ENCODE data around the gene QSOX2. TPM values are rescaled to one million over a fixed set of nuclear protein-coding genes. Genes with fewer than 3 reads are reported as not detected.
"Not testable (repeated sequence)": the region's sequence is repeated elsewhere in the genome, so short reads cannot be mapped to it uniquely, and the experiment has no call there.

The QSOX2 gene
- total RNA-seq, 1 donor from 2014 or later, result 7.8 TPM

DNA sequence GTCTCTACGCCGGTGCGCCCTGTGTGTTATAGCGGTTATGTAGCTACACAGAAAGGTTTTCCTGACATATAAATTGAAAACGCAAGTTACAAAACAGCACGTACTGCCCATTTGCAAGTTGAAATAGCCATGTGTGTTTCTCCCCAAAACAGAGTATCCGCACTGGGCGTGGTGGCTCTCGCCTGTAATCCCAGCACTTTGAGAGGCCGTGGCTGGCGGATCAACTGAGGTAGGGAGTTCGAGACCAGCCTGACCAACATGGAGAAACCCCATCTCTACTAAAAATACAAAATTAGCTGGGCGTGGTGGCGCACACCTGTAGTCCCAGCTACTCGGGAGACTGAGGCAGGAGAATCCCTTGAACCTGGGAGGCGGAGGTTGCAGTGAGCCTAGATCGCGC is 21.0 kb upstream of the QSOX2 start:
- not testable (repeated sequence) for DNase-seq

GRCh38 chr9:136265561-136266355 is 20.1 kb upstream of the QSOX2 start:
- DNase-seq, result no peak

- DNase-seq, result no peak
These were observed 19.1 kb upstream of the QSOX2 start for GRCh38 chr9:136264441-136265405.

GRCh38 chr9:136264031-136264430 is 18.4 kb upstream of the QSOX2 start:
- DNase-seq, result no peak

GRCh38 chr9:136262671-136263178 is 17.1 kb upstream of the QSOX2 start:
- no peak for DNase-seq

DNA sequence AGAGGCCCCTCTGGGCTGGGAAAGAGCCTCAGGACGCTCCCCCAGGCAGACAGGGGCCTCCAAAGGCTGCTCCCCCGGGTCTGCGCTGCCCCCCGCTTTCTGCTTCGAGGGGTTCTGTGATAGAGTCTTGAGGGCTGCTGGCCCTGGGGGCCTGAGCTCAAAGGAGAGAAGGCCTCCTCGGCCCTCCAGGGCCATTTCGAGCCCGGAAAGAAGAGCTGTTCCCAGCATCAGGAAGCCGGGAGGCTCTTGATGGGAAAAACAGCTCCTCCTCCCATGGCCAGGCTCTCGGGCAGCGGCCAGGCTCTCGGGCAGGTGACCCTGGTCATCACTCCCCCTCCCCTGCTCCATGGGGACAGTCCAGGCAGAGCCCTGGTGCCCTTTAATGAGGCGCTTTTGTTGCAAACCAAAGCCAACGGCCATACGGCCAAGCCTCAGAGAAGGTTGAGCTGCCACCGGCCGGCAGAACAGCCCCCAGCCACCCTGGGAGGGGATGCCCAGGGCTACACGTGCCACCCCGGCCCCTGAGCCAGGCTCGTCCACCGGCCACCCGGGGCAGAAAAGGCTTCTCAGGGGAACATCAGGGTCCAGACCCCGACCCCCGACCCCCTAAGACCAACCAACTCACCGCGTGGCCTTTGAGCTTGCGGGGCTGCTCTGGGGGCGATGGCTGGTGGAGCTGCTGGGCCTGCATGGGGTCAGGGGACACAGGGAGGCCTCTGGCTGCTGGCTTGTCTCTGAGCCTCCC is 16.2 kb upstream of the QSOX2 start:
- DNase-seq, result no peak

DNA sequence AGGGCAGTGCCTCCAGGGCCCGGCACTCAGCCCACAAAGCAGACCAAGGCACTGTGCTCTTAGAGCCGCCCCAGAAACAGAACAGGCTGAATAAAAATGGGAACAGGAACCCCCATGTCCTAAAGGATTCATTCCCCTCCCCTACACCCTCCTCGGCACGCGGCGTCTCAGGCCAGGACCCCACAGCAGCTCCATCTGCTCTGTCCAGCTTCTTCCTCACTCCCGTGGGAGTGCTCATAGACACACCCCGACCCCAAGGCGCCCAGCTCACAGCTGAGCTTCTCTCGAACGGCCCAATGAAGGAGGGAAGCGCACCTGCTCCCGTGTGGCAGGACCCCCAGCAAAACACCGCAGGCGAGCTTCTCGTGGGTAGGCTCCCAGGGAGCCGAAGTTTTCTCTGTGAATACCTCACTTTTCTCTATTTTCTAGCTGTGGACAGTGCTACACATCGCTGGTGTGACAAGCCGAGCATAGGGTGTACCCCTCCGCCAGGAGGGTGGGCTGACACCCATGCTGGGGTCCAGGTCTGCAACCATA is 15.4 kb upstream of the QSOX2 start:
- DNase-seq, result no peak

- no peak for DNase-seq
These were observed 14.9 kb upstream of the QSOX2 start for GRCh38 chr9:136260521-136260920.

- DNase-seq, result no peak
These were observed 14.2 kb upstream of the QSOX2 start for GRCh38 chr9:136259836-136260235.

- no peak for DNase-seq
These were observed 13.9 kb upstream of the QSOX2 start for GRCh38 chr9:136259517-136259813.

GRCh38 chr9:136258786-136259516 is 13.3 kb upstream of the QSOX2 start:
- no peak for DNase-seq

GRCh38 chr9:136258299-136258625 is 12.7 kb upstream of the QSOX2 start:
- DNase-seq, result no peak

DNA sequence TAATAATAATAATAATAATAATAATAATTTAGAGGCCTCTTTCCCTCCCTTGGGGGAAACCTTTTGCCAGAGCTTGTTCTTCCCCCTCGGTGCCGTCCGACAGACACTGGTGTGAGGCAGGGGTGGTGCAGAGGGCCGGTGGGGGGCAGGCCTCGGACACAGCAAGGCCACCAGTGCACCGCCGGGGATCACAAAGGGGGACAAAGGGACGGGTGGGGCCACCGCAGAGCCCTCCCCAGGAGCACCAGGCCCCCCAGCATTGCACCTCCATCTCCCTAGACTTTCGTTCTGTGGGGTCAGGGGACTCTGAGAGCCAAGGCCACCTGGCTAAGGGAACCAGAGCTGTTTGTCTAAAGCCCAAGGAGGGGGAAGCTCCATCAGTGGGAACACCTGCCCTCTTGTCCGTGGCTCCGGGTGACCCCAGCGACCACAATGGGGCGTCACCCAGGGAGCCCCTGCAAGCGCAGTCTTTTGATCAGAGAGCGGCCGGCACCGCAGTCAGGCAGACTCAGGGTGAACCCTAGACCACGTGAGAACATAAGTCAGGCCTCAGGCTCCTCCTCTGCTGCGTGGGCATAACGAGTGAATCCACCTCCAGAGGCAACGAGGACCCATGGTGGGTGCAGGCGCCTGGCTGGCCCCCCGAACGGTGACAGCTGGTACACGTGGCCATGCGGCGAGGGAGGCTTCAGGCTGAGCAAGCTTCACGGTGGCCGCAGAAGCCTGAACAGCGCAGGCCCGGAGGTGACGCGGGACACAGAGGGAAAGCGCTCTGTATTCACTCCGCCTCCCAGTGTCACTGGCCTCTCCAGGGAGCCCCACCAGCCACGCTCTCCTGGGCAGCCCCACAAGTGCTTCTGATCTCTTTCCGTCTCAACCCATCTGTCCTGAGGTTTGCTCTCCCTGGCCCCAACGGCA is 12.0 kb upstream of the QSOX2 start:
- DNase-seq, result no peak

DNA sequence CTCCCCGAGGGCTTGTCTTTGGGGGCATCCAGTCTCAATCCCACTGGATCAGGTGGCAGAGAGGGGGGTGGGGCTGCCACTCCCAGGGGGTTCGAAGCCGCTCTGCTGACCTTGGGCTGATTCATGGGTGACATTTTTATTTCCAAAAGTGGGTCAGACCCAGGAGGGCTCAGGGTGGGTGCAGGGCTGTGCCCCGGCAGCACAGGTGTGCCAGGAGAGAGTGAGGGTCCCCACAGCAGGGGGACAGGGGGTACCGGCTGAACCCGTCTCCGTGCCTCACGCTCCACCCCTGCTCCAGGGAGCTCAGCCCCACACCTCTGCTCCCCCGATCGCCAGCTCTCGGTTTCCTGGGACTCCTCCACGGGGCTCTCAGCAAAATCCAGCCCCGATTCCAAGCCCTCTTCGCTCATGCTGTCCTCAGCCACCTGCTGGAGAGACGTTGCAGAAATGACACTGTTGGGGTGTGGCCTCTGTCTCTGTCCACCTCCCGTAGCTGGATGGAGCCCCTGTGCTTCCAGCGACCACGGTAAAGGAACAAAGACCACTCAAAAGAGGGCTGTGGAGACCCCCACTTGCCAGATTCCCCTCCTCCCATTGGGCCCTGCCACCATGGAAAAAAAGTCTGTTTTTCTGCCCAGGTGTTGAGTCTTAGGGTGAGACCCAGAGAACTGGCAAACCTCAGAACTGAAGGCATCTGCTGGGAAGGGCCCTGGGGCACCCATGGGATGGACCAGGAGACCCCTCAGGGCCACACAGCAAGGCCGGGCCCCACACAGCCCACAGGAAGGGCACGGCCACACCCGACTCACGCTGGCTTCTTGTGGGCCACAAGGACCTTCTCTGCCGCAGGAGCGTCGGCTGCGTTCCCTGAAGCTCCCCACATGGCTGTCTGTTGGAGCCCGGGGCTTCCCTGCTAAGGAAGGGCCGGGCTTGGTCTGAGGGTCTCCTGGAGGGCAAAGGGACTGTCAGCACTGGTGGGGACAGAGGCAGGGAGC is 10.6 kb upstream of the QSOX2 start:
- no peak for DNase-seq

GRCh38 chr9:136255166-136255538 is 9.5 kb upstream of the QSOX2 start:
- no peak for DNase-seq

GRCh38 chr9:136254381-136255165 is 9.0 kb upstream of the QSOX2 start:
- DNase-seq, result no peak

DNA sequence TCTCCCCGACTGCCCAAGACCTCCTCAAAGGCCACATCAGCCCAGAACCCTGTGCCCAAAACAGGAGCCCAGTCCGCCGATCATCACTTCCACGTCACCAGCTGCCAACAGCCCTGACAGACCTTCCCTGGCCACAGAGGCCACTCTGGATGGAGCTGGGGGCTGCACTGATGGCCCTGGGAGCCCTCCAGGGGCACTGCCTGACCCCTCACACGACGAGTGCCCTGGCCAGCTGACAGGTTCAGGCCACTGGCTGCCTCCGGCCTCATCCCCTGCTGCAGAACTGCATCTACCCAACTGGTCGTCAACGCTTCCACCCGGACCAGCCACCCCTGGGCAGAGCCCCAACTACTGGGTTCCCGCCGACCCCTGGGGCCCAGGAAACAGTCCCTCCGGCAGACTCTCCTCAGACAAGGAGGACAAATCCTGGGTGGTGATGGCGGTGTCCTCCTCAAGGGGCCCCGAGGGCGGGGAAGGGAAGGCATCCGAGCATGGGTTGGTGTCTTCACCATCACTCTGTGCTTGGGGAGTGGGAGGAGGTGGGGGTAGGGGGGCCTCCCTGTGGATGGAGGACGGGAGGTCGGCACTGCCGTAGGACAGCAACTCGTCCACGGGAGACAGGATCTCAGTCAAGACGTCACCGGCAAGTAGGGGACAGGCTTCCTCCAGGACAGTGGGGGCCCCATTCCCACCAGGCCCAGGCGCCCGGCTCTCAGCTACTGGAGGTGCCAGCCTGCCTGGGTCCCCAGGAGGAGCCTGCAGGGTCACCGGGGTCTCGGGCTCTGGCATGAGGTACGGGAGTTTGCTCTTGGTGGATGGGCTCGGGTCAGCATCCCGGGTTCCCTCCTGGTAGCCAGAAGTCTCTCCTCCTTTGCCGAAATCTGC is 7.9 kb upstream of the QSOX2 start:
- DNase-seq, result no peak
